AG10803 (cell line): ENCODE data around the gene STARD7.
"Not testable (repeated sequence)": the region's sequence is repeated elsewhere in the genome, so short reads cannot be mapped to it uniquely, and the experiment has no call there.

Source experiments
- DNase-seq: peaks from one replicate; pipeline ENCODE4 v3.0.0; 2010; ENCODE audit warnings: low read depth
- H3K4me3 ChIP-seq: 2 replicates; pipeline ENCODE4 v1.5.1; 2011; ENCODE audit warnings: mild to moderate bottlenecking, low read length, control low read depth
- CTCF ChIP-seq: conservative IDR thresholded peaks from 2 replicates; pipeline ENCODE4 v1.5.1; 2011; ENCODE audit warnings: mild to moderate bottlenecking, low read length, control low read depth, inconsistent platforms

Gene STARD7

GRCh38 chr2:96233880-96234316, 25.3 kb upstream of the STARD7 start:
- H3K4me3 ChIP-seq: no peak overlapping the region
- no peak for DNase-seq
- no peak for TF ChIP-seq CTCF

GRCh38 chr2:96233436-96233835, 24.8 kb upstream of the STARD7 start:
- H3K4me3 ChIP-seq: no peak overlapping the region
- no peak for DNase-seq
- no peak for TF ChIP-seq CTCF

- no peak for DNase-seq
- TF ChIP-seq CTCF: no peak
- H3K4me3 ChIP-seq: no peak overlapping the region
Observed at GRCh38 chr2:96231316-96231715, 22.7 kb upstream of the STARD7 start.

- no peak overlapping the region for H3K4me3 ChIP-seq
- no peak for TF ChIP-seq CTCF
- DNase-seq: no peak
Observed at GRCh38 chr2:96225016-96225533, 16.4 kb upstream of the STARD7 start.

GRCh38 chr2:96221106-96221505, 12.5 kb upstream of the STARD7 start:
- not testable (repeated sequence) for DNase-seq

GRCh38 chr2:96219959-96220358, 11.3 kb upstream of the STARD7 start:
- not testable (repeated sequence) for H3K4me3 ChIP-seq, DNase-seq

More at GRCh38 chr2:96221106-96221505, 12.5 kb upstream of the STARD7 start:
- not testable (repeated sequence) for H3K4me3 ChIP-seq

- DNase-seq: no peak
- no peak for TF ChIP-seq CTCF
- H3K4me3 ChIP-seq: no peak overlapping the region
Observed at GRCh38 chr2:96218508-96219131, 10.0 kb upstream of the STARD7 start.

GRCh38 chr2:96214554-96214953, 5.9 kb upstream of the STARD7 start:
- no peak overlapping the region for H3K4me3 ChIP-seq
- DNase-seq: no peak
- no peak for TF ChIP-seq CTCF
